Psoas muscle (tissue), 8 donors: Measurements from ENCODE around the gene TRIM32. TPM values are rescaled to one million over a fixed set of nuclear protein-coding genes. Genes with fewer than 3 reads are reported as not detected.

Experiments used
- ATAC-seq, 4 donors: fragments of 200-7000 bp; cut with Tn5 transposase; one replicate each; pipeline ENCODE4 v1.9.1; 2020; ENCODE audit warnings: moderate library complexity in 3 of 4, mild to moderate bottlenecking in 2 of 4
- DNase-seq, 2 donors: peaks; one replicate each; pipeline ENCODE4 v3.0.0-alpha.2; 2020
- H3K27ac ChIP-seq: fragments of 200-600 bp; one replicate; pipeline ENCODE4 v1.8.0; 2022
- H3K27me3 ChIP-seq, 3 donors: fragments of 200-600 bp in 1 of 3; one replicate each; pipeline versions ENCODE4 v1.6.1 to v1.8.0; 2013 to 2022; ENCODE audit warnings: low read length in 2 of 3, mild to moderate bottlenecking in 2 of 3, moderate library complexity in 1 of 3; ENCODE audit not compliant: insufficient read depth in 3 of 3
- H3K36me3 ChIP-seq, 2 donors: fragments of 200-600 bp in 1 of 2; one replicate each; pipeline versions ENCODE4 v1.6.1 to v1.8.0; 2013 to 2022; ENCODE audit warnings: low read depth in 1 of 2, mild to moderate bottlenecking in 1 of 2, moderate library complexity in 1 of 2; ENCODE audit not compliant: insufficient read depth in 1 of 2
- H3K4me1 ChIP-seq: fragments of 200-600 bp; one replicate; pipeline ENCODE4 v1.8.0; 2022
- H3K4me3 ChIP-seq: fragments of 200-600 bp; one replicate; pipeline ENCODE4 v1.8.0; 2022; ENCODE audit warnings: mild to moderate bottlenecking
- H3K9me3 ChIP-seq: fragments of 200-600 bp; one replicate; pipeline ENCODE4 v1.8.0; 2022
- WGBS, 3 donors: extraction: QIAGEN DNeasy Blood & Tissue Kit; methylation state at CpG; one replicate each; pipeline versions ENCODE4 v1.1.6 to v1.1.7; 2013; 5-methylcytosine and 5-hydroxymethylcytosine counted together
- intact Hi-C, 2 donors: fragments of 100-400 bp; cut with DNase I; formaldehyde crosslinking; loops; one replicate each; pipeline versions ENCODE4 v1.11.0 to v1.14.2; 2022
- polyA plus RNA-seq, 3 donors: library from polyadenylated mRNA; stranded (reverse); fragments of 200-250 nt; gene quantifications; one replicate each; pipeline ENCODE4 v1.2.3, GENCODE V29; 2013
- total RNA-seq, 4 donors: library from RNA; stranded (reverse); fragmentation: NEBNext Ultra II Directional in 2 of 4; extraction: Animal tissue kit (Norgen Biotek cat#: 25700) in 2 of 4; gene quantifications; one replicate each; pipeline versions ENCODE4 v1.2.1 to v1.2.4, GENCODE V29; 2021 to 2023
- TF ChIP-seq, protein P1 (sequence below): fragments of 200-600 bp; IDR thresholded peaks from one replicate; pipeline ENCODE4 v1.8.0; 2022; ENCODE audit warnings: antibody characterized with exemption
- donor health status: healthy with polysubstance abuse.
- donor health status: DM: no; HTN: no; CAD: no; lungs with moderate emphysema.
- donor health status: Bipolar disorder and iron deficiency.
- donor health status: healthy.
- donor health status: DM: yes; HTN: yes; CAD: no.
- donor health status: DM: no; HTN: no; CAD: no.
- donor health status: DM: no; HTN: no; CAD: no.
- donor health status: DM: yes; HTN: yes; CAD: no.

TRIM32 gene
- total and polyA plus RNA-seq, 7 donors = 6.1 to 47.4 (median 15.3) TPM

- DNase-seq (no peak), ATAC-seq (peak in 1 of 4 donors; percentile 8)
- intact Hi-C loops = loop anchor here in 1 of 2 donors (10.0 kb wide), 2 partner anchors 159 to 769 kb away; no protein-coding TSS in a partner anchor
- H3K27me3 ChIP-seq = no peaks in the 10 kb centered on the region
- WGBS, 3 donors = 76 to 80% (median 78%) methylated on average over 7 of the region's 7 CpGs
- peaks cover 10% of the 10 kb centered on the region for H3K4me1 ChIP-seq
- H3K27ac ChIP-seq = no peak overlapping the region
- H3K4me3 ChIP-seq = no peak overlapping the region
- TF ChIP-seq, protein P1, sequence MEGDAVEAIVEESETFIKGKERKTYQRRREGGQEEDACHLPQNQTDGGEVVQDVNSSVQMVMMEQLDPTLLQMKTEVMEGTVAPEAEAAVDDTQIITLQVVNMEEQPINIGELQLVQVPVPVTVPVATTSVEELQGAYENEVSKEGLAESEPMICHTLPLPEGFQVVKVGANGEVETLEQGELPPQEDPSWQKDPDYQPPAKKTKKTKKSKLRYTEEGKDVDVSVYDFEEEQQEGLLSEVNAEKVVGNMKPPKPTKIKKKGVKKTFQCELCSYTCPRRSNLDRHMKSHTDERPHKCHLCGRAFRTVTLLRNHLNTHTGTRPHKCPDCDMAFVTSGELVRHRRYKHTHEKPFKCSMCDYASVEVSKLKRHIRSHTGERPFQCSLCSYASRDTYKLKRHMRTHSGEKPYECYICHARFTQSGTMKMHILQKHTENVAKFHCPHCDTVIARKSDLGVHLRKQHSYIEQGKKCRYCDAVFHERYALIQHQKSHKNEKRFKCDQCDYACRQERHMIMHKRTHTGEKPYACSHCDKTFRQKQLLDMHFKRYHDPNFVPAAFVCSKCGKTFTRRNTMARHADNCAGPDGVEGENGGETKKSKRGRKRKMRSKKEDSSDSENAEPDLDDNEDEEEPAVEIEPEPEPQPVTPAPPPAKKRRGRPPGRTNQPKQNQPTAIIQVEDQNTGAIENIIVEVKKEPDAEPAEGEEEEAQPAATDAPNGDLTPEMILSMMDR = no peak
- H3K36me3 ChIP-seq = peaks cover 0 to 13% of the 10 kb centered on the region in 2 donors
- H3K9me3 ChIP-seq = no peaks in the 10 kb centered on the region
Observed at GRCh38 chr9:116653348-116654058, 33.6 kb upstream of the TRIM32 start.

- DNase-seq (no peak), ATAC-seq (peak in 1 of 4 donors; percentile 22)
- Histone ChIP-seq H3K4me1 (peaks cover 10% of the 10 kb centered on the region), H3K27ac (no peak overlapping the region), H3K4me3 (no peak overlapping the region), H3K36me3 (peaks cover 0 to 12% of the 10 kb centered on the region in 2 donors), H3K27me3 (no peaks in the 10 kb centered on the region), H3K9me3 (no peaks in the 10 kb centered on the region)
- TF ChIP-seq, protein P1 = no peak
- WGBS, 3 donors = 56 to 73% (median 60%) methylated on average over 3 of the region's 3 CpGs
- intact Hi-C loops = loop anchor here in 1 of 2 donors (10.0 kb wide), 2 partner anchors 159 to 769 kb away; no protein-coding TSS in a partner anchor
Observed at GRCh38 chr9:116654059-116654355, 33.1 kb upstream of the TRIM32 start.

- TF ChIP-seq, protein P1 = no peak
- Histone ChIP-seq H3K27ac (no peak overlapping the region), H3K4me3 (no peak overlapping the region), H3K27me3 (no peaks in the 10 kb centered on the region), H3K4me1 (peaks cover 10% of the 10 kb centered on the region), H3K36me3 (peaks cover 0 to under 1% of the 10 kb centered on the region in 2 donors), H3K9me3 (no peaks in the 10 kb centered on the region)
- peak in 3 of 4 donors; percentile 27 to 32 (median 30) for ATAC-seq
- intact Hi-C loops = loop anchor here in 1 of 2 donors (10.0 kb wide), 2 partner anchors 162 to 772 kb away; no protein-coding TSS in a partner anchor
- DNase-seq = no peak
- 20 to 38% (median 25%) methylated on average over 5 of the region's 5 CpGs for WGBS, 3 donors
Observed at GRCh38 chr9:116656501-116656971, 30.6 kb upstream of the TRIM32 start.

DNA sequence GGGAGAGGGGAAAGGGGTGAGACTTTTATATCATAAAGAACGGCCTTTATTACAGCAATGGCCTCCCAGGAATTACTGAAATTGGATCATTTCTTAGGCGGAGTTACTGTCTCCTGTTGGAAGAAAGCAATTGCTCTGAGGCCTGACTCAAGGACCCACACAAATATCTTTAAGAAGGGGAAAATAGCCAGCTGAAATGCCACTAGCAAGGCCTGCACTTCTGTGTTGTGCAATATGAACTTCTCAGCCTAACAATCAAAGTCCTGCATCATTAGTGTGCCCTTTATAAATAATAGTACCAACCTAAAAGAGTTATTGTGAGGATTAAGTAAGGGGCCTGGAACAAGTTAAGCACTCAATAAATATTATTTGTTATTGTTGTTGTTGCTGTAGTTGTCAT is 30.1 kb upstream of the TRIM32 start:
- no peak for DNase-seq
- 42 to 54% (median 54%) methylated on average over 2 of the region's 2 CpGs for WGBS, 3 donors
- Histone ChIP-seq H3K9me3 (no peaks in the 10 kb centered on the region), H3K36me3 (no peaks in the 10 kb centered on the region), H3K27me3 (no peaks in the 10 kb centered on the region), H3K27ac (no peak overlapping the region), H3K4me1 (peaks cover 10% of the 10 kb centered on the region), H3K4me3 (no peak overlapping the region)
- intact Hi-C loops = loop anchor here in 1 of 2 donors (10.0 kb wide), 2 partner anchors 162 to 772 kb away; no protein-coding TSS in a partner anchor
- TF ChIP-seq, protein P1 = no peak
- ATAC-seq = no peak
